GM19025 (cell line): Measurements from ENCODE around the gene RGSL1.
A peak's percentile ranks its signal among the peaks of the same experiment; 100 is the strongest.

Experiments
- ATAC-seq: cut with Tn5 transposase; IDR thresholded peaks from one replicate; pipeline ENCODE4 v1.9.1; 2021; ENCODE audit warnings: mild to moderate bottlenecking, low read depth, moderate library complexity; ENCODE audit not compliant: unreplicated experiment

RGSL1 gene

GRCh38 chr1:182450087-182450486 lies at the start of gene RGSL1:
RGSL1 (plus strand) TSS chr1:182450146; CDS start chr1:182450166, 20 bp downstream.
- ATAC-seq = no peak

GRCh38 chr1:182400567-182400966 lies 49.4 kb upstream of the RGSL1 start, which contains the start of gene TEDDM1:
TEDDM1 (minus strand) TSS chr1:182400667; CDS start chr1:182400485, 182 bp downstream.
- no peak for ATAC-seq

GRCh38 chr1:182404781-182405180 lies 45.2 kb upstream of the RGSL1 start:
- ATAC-seq = no peak

GRCh38 chr1:182405578-182405977 lies 44.4 kb upstream of the RGSL1 start:
- no peak for ATAC-seq

- no peak for ATAC-seq
Measured at GRCh38 chr1:182406012-182406411, 43.9 kb upstream of the RGSL1 start.

GRCh38 chr1:182407724-182408123 lies 42.2 kb upstream of the RGSL1 start:
- ATAC-seq = no peak

GRCh38 chr1:182408435-182409075 lies 41.4 kb upstream of the RGSL1 start:
- no peak for ATAC-seq

GRCh38 chr1:182410138-182410537 lies 39.8 kb upstream of the RGSL1 start:
- no peak for ATAC-seq

GRCh38 chr1:182410620-182411273 lies 39.2 kb upstream of the RGSL1 start:
- ATAC-seq = no peak

GRCh38 chr1:182413486-182413885 lies 36.5 kb upstream of the RGSL1 start:
- no peak for ATAC-seq

- no peak for ATAC-seq
Measured at GRCh38 chr1:182413969-182414368, 36.0 kb upstream of the RGSL1 start.

GRCh38 chr1:182415789-182416188 lies 34.2 kb upstream of the RGSL1 start:
- ATAC-seq = no peak

GRCh38 chr1:182426442-182427430 lies 23.2 kb upstream of the RGSL1 start:
- peak; percentile 59 for ATAC-seq

- ATAC-seq = no peak
Measured at GRCh38 chr1:182428043-182428442, 21.9 kb upstream of the RGSL1 start.

- no peak for ATAC-seq
Measured at GRCh38 chr1:182430263-182431068, 19.5 kb upstream of the RGSL1 start.

GRCh38 chr1:182431278-182431677 lies 18.7 kb upstream of the RGSL1 start:
- no peak for ATAC-seq

GRCh38 chr1:182433580-182433979 lies 16.4 kb upstream of the RGSL1 start:
- ATAC-seq = no peak

GRCh38 chr1:182438326-182438725 lies 11.6 kb upstream of the RGSL1 start:
- no peak for ATAC-seq

- ATAC-seq = no peak
Measured at GRCh38 chr1:182441719-182442118, 8.2 kb upstream of the RGSL1 start.

GRCh38 chr1:182442333-182442732 lies 7.6 kb upstream of the RGSL1 start:
- no peak for ATAC-seq
